Activated CD4-positive, alpha-beta T cell treated with anti-CD3 and anti-CD28 coated beads, Interleukin-2, amount 10 ng/mL, durations not matched to agents 7 days and 5 days (primary cell): ENCODE data around the gene OPA1. TPM values are rescaled to one million over a fixed set of nuclear protein-coding genes. Genes with fewer than 3 reads are reported as not detected.

Experiments
- CTCF ChIA-PET: fragments of 350-600 bp; sonication (Branson Sonifier 250); formaldehyde crosslinking; loops from one replicate; lab custom pipeline; 2021; ENCODE audit warnings: antibody characterized with exemption; lab: Charles Lee
- POLR2A ChIA-PET: fragments of 350-600 bp; sonication (Branson Sonifier 250); formaldehyde crosslinking; loops from one replicate; lab custom pipeline; 2021; ENCODE audit warnings: antibody characterized with exemption; lab: Charles Lee
- DNase-seq: peaks from one replicate; pipeline ENCODE4 v3.0.0-alpha.2; 2020
- H3K27ac Mint-ChIP-seq: one replicate; pipeline ENCODE4 v1.8.0; 2021; ENCODE audit warnings: mild to moderate bottlenecking, moderate library complexity, mixed read lengths
- H3K27me3 Mint-ChIP-seq: one replicate; pipeline ENCODE4 v1.8.0; 2021; ENCODE audit warnings: mixed read lengths
- H3K36me3 Mint-ChIP-seq: one replicate; pipeline ENCODE4 v1.8.0; 2021; ENCODE audit warnings: low read depth, mixed read lengths
- H3K4me1 Mint-ChIP-seq: one replicate; pipeline ENCODE4 v1.8.0; 2021; ENCODE audit warnings: mixed read lengths
- H3K4me3 Mint-ChIP-seq: one replicate; pipeline ENCODE4 v1.8.0; 2021; ENCODE audit warnings: mild to moderate bottlenecking, moderate library complexity, mixed read lengths
- H3K9me3 Mint-ChIP-seq: one replicate; pipeline ENCODE4 v1.8.0; 2021; ENCODE audit warnings: mixed read lengths
- total RNA-seq, 2 experiments: library from RNA; stranded (reverse); gene quantifications; one replicate each; pipeline ENCODE4 v1.2.3, GENCODE V29; 2021

The OPA1 gene
- total RNA-seq, 2 experiments from 2014 or later = 58.8 to 62.7 TPM

GRCh38 chr3:193665370-193665989 is 72.5 kb downstream of the OPA1 start:
- H3K27me3 Mint-ChIP-seq = no peaks in the 10 kb centered on the region
- ChIA-PET POLR2A (interaction anchor here (0.7 kb wide), 1 partner anchor 38 kb away, joined by 6 read pairs; no protein-coding TSS in a partner anchor), CTCF (interaction anchor here (0.7 to 1.8 kb wide), 4 partner anchors 21 to 65 kb away, joined by 3 to 4 read pairs (median 3); no protein-coding TSS in a partner anchor)
- H3K27ac Mint-ChIP-seq = no peak overlapping the region
- H3K36me3 Mint-ChIP-seq = peaks cover 32% of the 10 kb centered on the region
- DNase-seq = no peak
- no peak overlapping the region for H3K4me3 Mint-ChIP-seq
- H3K9me3 Mint-ChIP-seq = no peaks in the 10 kb centered on the region
- H3K4me1 Mint-ChIP-seq = no peaks in the 10 kb centered on the region

GRCh38 chr3:193673845-193674244 is 80.8 kb downstream of the OPA1 start:
- H3K27ac Mint-ChIP-seq = no peak overlapping the region
- no peaks in the 10 kb centered on the region for H3K27me3 Mint-ChIP-seq
- CTCF ChIA-PET = no interaction called here
- no peaks in the 10 kb centered on the region for H3K4me1 Mint-ChIP-seq
- no peak overlapping the region for H3K4me3 Mint-ChIP-seq
- H3K9me3 Mint-ChIP-seq = no peaks in the 10 kb centered on the region
- H3K36me3 Mint-ChIP-seq = peaks cover 34% of the 10 kb centered on the region
- DNase-seq = no peak
- POLR2A ChIA-PET = no interaction called here

- no peaks in the 10 kb centered on the region for H3K4me1 Mint-ChIP-seq
- no peak overlapping the region for H3K27ac Mint-ChIP-seq
- H3K4me3 Mint-ChIP-seq = no peak overlapping the region
- CTCF ChIA-PET = no interaction called here
- H3K27me3 Mint-ChIP-seq = no peaks in the 10 kb centered on the region
- POLR2A ChIA-PET = no interaction called here
- no peak for DNase-seq
- H3K9me3 Mint-ChIP-seq = no peaks in the 10 kb centered on the region
- H3K36me3 Mint-ChIP-seq = peaks cover 31% of the 10 kb centered on the region
Observed at GRCh38 chr3:193674714-193675113, 81.7 kb downstream of the OPA1 start.

GRCh38 chr3:193677734-193678133 is 84.7 kb downstream of the OPA1 start:
- peaks cover 29% of the 10 kb centered on the region for H3K36me3 Mint-ChIP-seq
- no peaks in the 10 kb centered on the region for H3K27me3 Mint-ChIP-seq
- no peaks in the 10 kb centered on the region for H3K4me1 Mint-ChIP-seq
- H3K9me3 Mint-ChIP-seq = no peaks in the 10 kb centered on the region
- ChIA-PET POLR2A (no interaction called here), CTCF (no interaction called here)
- H3K27ac Mint-ChIP-seq = no peak overlapping the region
- no peak overlapping the region for H3K4me3 Mint-ChIP-seq
- no peak for DNase-seq

GRCh38 chr3:193680220-193680619 is 87.2 kb downstream of the OPA1 start:
- no peaks in the 10 kb centered on the region for H3K4me1 Mint-ChIP-seq
- H3K4me3 Mint-ChIP-seq = no peak overlapping the region
- ChIA-PET POLR2A (no interaction called here), CTCF (no interaction called here)
- H3K27me3 Mint-ChIP-seq = no peaks in the 10 kb centered on the region
- no peak overlapping the region for H3K27ac Mint-ChIP-seq
- H3K9me3 Mint-ChIP-seq = no peaks in the 10 kb centered on the region
- DNase-seq = no peak
- H3K36me3 Mint-ChIP-seq = peaks cover 23% of the 10 kb centered on the region

GRCh38 chr3:193681631-193682030 is 88.6 kb downstream of the OPA1 start:
- Mint-ChIP-seq H3K9me3 (no peaks in the 10 kb centered on the region), H3K27me3 (no peaks in the 10 kb centered on the region), H3K36me3 (peaks cover 14% of the 10 kb centered on the region), H3K4me1 (no peaks in the 10 kb centered on the region), H3K27ac (no peak overlapping the region), H3K4me3 (no peak overlapping the region)
- no peak for DNase-seq
- CTCF ChIA-PET = interaction anchor here (0.6 to 1.9 kb wide), 2 partner anchors 12 to 385 kb away, joined by 3 to 5 read pairs; no protein-coding TSS in a partner anchor
- POLR2A ChIA-PET = no interaction called here

- Mint-ChIP-seq H3K36me3 (peaks cover 5% of the 10 kb centered on the region), H3K4me3 (no peak overlapping the region), H3K27ac (no peak overlapping the region), H3K9me3 (no peaks in the 10 kb centered on the region), H3K27me3 (no peaks in the 10 kb centered on the region), H3K4me1 (peaks cover 4% of the 10 kb centered on the region)
- ChIA-PET POLR2A (no interaction called here), CTCF (interaction anchor here (0.8 kb wide), 1 partner anchor 23 kb away, joined by 3 read pairs; no protein-coding TSS in a partner anchor)
- DNase-seq = no peak
Observed at GRCh38 chr3:193686665-193687483, 93.9 kb downstream of the OPA1 start.

- Mint-ChIP-seq H3K36me3 (peaks cover 6% of the 10 kb centered on the region), H3K27me3 (no peaks in the 10 kb centered on the region), H3K9me3 (no peaks in the 10 kb centered on the region), H3K4me1 (peaks cover 4% of the 10 kb centered on the region), H3K27ac (no peak overlapping the region), H3K4me3 (no peak overlapping the region)
- ChIA-PET CTCF (interaction anchor here (0.6 kb wide), 1 partner anchor 295 kb away, joined by 5 read pairs; no protein-coding TSS in a partner anchor), POLR2A (no interaction called here)
- no peak for DNase-seq
Observed at GRCh38 chr3:193688834-193689714, 96.1 kb downstream of the OPA1 start.

GRCh38 chr3:193693774-193694173 is 100.8 kb downstream of the OPA1 start:
- Mint-ChIP-seq H3K36me3 (peaks cover 14% of the 10 kb centered on the region), H3K4me3 (no peak overlapping the region), H3K27ac (no peak overlapping the region), H3K9me3 (no peaks in the 10 kb centered on the region), H3K4me1 (peaks cover under 1% of the 10 kb centered on the region), H3K27me3 (no peaks in the 10 kb centered on the region)
- no peak for DNase-seq
- POLR2A ChIA-PET = no interaction called here
- CTCF ChIA-PET = interaction anchor here (1.8 kb wide), 1 partner anchor 11 kb away, joined by 5 read pairs; no protein-coding TSS in a partner anchor

- Mint-ChIP-seq H3K4me1 (peaks cover 6% of the 10 kb centered on the region), H3K27ac (no peak overlapping the region), H3K27me3 (no peaks in the 10 kb centered on the region), H3K9me3 (no peaks in the 10 kb centered on the region), H3K36me3 (peaks cover 3% of the 10 kb centered on the region), H3K4me3 (no peak overlapping the region)
- DNase-seq = no peak
- POLR2A ChIA-PET = no interaction called here
- CTCF ChIA-PET = no interaction called here
Observed at GRCh38 chr3:193701953-193702635, 109.1 kb downstream of the OPA1 start.

GRCh38 chr3:193702967-193703366 is 110.0 kb downstream of the OPA1 start:
- H3K27ac Mint-ChIP-seq = no peak overlapping the region
- H3K9me3 Mint-ChIP-seq = no peaks in the 10 kb centered on the region
- peaks cover 6% of the 10 kb centered on the region for H3K4me1 Mint-ChIP-seq
- no peak for DNase-seq
- ChIA-PET POLR2A (no interaction called here), CTCF (interaction anchor here (1.0 kb wide), 1 partner anchor 21 kb away, joined by 3 read pairs; no protein-coding TSS in a partner anchor)
- no peak overlapping the region for H3K4me3 Mint-ChIP-seq
- H3K27me3 Mint-ChIP-seq = no peaks in the 10 kb centered on the region
- peaks cover 3% of the 10 kb centered on the region for H3K36me3 Mint-ChIP-seq

GRCh38 chr3:193704431-193704830 is 111.4 kb downstream of the OPA1 start:
- H3K36me3 Mint-ChIP-seq = peaks cover 3% of the 10 kb centered on the region
- no peak overlapping the region for H3K4me3 Mint-ChIP-seq
- CTCF ChIA-PET = no interaction called here
- H3K4me1 Mint-ChIP-seq = peaks cover 6% of the 10 kb centered on the region
- H3K27me3 Mint-ChIP-seq = no peaks in the 10 kb centered on the region
- no peak for DNase-seq
- no peak overlapping the region for H3K27ac Mint-ChIP-seq
- POLR2A ChIA-PET = no interaction called here
- H3K9me3 Mint-ChIP-seq = no peaks in the 10 kb centered on the region
